ENCODE measurements around the gene ZNF101. TPM values are rescaled to one million over a fixed set of nuclear protein-coding genes. Genes with fewer than 3 reads are reported as not detected.

ZNF101 gene
- total RNA-seq, 1 experiment from 2014 or later, result 15.6 TPM

GRCh38 chr19:19637186-19637522, 31.5 kb upstream of the ZNF101 start:
- no peaks in the 10 kb centered on the region for H3K9me3 ChIP-seq (ENCODE audit: control insufficient read depth, insufficient read depth, low read depth, low read length)
- intact Hi-C loops (cut with micrococcal nuclease; ENCODE audit: unreplicated experiment), result no loop called here
- no TSS peak for BruUV-seq (replicated peaks)
- TF ChIP-seq TCF7L2 (IDR thresholded peaks at IDR 0.05; ENCODE audit: low read depth, low read length) (no peak), SIN3A (IDR thresholded peaks at IDR 0.05; ENCODE audit: borderline replicate concordance, insufficient read depth, low read depth, low read length) (no peak), POLR2AphosphoS5 (IDR thresholded peaks at IDR 0.05; ENCODE audit: low read depth, low read length) (no peak)
- no peaks in the 10 kb centered on the region for H3K4me1 ChIP-seq (ENCODE audit: control insufficient read depth, insufficient read depth, low read length)
- no peak for ATAC-seq
- H3K27me3 ChIP-seq (ENCODE audit: control insufficient read depth, insufficient read depth, low read length), result no peaks in the 10 kb centered on the region
- H3K36me3 ChIP-seq (ENCODE audit: control insufficient read depth, insufficient read depth, low read length), result no peaks in the 10 kb centered on the region
- POLR2A ChIA-PET, result no interaction called here
- DNase-seq (ENCODE audit: low read depth, low spot score), result no peak
- no peak overlapping the region for H3K27ac ChIP-seq (ENCODE audit: low read length)
- H3K4me3 ChIP-seq (ENCODE audit: low read depth in 2 of 2, low read length in 2 of 2), result no peak overlapping the region
- in situ Hi-C loops (cut with HindIII; ENCODE audit: low pct_unique_long_range_greater_than_20kb, low sequenced_read_pairs), result no loop called here
- CTCF ChIA-PET, result no interaction called here

GRCh38 chr19:19637523-19638251, 31.0 kb upstream of the ZNF101 start:
- no peak for TF ChIP-seq REST (IDR thresholded peaks at IDR 0.05; ENCODE audit: insufficient read depth in 1 of 2, low read depth in 2 of 2, low read length in 1 of 2)
- no peak; the same call in 1 of the 2 replicates for TF ChIP-seq CTCF (IDR thresholded peaks at IDR 0.05)
- TF ChIP-seq POLR2AphosphoS5 (IDR thresholded peaks at IDR 0.05; ENCODE audit: low read depth, low read length), result no peak
- TF ChIP-seq TCF7L2 (IDR thresholded peaks at IDR 0.05; ENCODE audit: low read depth, low read length), result no peak
- no peak for TF ChIP-seq SIN3A (IDR thresholded peaks at IDR 0.05; ENCODE audit: borderline replicate concordance, insufficient read depth, low read depth, low read length)
- ATAC-seq (no peak), DNase-seq (ENCODE audit: low read depth, low spot score) (no peak)
- Histone ChIP-seq H3K4me3 (ENCODE audit: low read depth in 2 of 2, low read length in 2 of 2) (no peak overlapping the region), H3K27ac (ENCODE audit: low read length) (no peak overlapping the region), H3K4me1 (ENCODE audit: control insufficient read depth, insufficient read depth, low read length) (no peaks in the 10 kb centered on the region), H3K36me3 (ENCODE audit: control insufficient read depth, insufficient read depth, low read length) (no peaks in the 10 kb centered on the region), H3K27me3 (ENCODE audit: control insufficient read depth, insufficient read depth, low read length) (no peaks in the 10 kb centered on the region), H3K9me3 (ENCODE audit: control insufficient read depth, insufficient read depth, low read depth, low read length) (no peaks in the 10 kb centered on the region)
- no TSS peak for BruUV-seq (replicated peaks)
- intact Hi-C loops (cut with micrococcal nuclease; ENCODE audit: unreplicated experiment), result no loop called here
- CTCF ChIA-PET, result no interaction called here
- POLR2A ChIA-PET, result no interaction called here
- in situ Hi-C loops (cut with HindIII; ENCODE audit: low pct_unique_long_range_greater_than_20kb, low sequenced_read_pairs), result no loop called here

- H3K36me3 ChIP-seq (ENCODE audit: control insufficient read depth, insufficient read depth, low read length), result peaks cover 3% of the 10 kb centered on the region; the same call in 1 of the 2 replicates
- CTCF ChIA-PET, result no interaction called here
These were observed 26.0 kb upstream of the ZNF101 start for GRCh38 chr19:19642506-19643157.

More at GRCh38 chr19:19642506-19643157, 26.0 kb upstream of the ZNF101 start:
- ATAC-seq (peak; percentile 22), DNase-seq (ENCODE audit: low read depth, low spot score) (no peak)
- Histone ChIP-seq H3K9me3 (ENCODE audit: control insufficient read depth, insufficient read depth, low read depth, low read length) (no peaks in the 10 kb centered on the region), H3K27me3 (ENCODE audit: control insufficient read depth, insufficient read depth, low read length) (no peaks in the 10 kb centered on the region), H3K4me3 (ENCODE audit: low read depth in 2 of 2, low read length in 2 of 2) (peak overlapping the region; percentile 76 to 79), H3K4me1 (ENCODE audit: control insufficient read depth, insufficient read depth, low read length) (no peaks in the 10 kb centered on the region; the same call in 1 of the 2 replicates), H3K27ac (ENCODE audit: low read length) (peak overlapping the region; percentile 79)
- no TSS peak for BruUV-seq (replicated peaks)
- TF ChIP-seq TCF7L2 (IDR thresholded peaks at IDR 0.05; ENCODE audit: low read depth, low read length) (no peak), REST (IDR thresholded peaks at IDR 0.05; ENCODE audit: insufficient read depth in 1 of 2, low read depth in 2 of 2, low read length in 1 of 2) (no peak), POLR2AphosphoS5 (IDR thresholded peaks at IDR 0.05; ENCODE audit: low read depth, low read length) (no peak), CTCF (IDR thresholded peaks at IDR 0.05) (no peak), SIN3A (IDR thresholded peaks at IDR 0.05; ENCODE audit: borderline replicate concordance, insufficient read depth, low read depth, low read length) (no peak)
- POLR2A ChIA-PET, result no interaction called here
- in situ Hi-C loops (cut with HindIII; ENCODE audit: low pct_unique_long_range_greater_than_20kb, low sequenced_read_pairs), result no loop called here
- intact Hi-C loops (cut with micrococcal nuclease; ENCODE audit: unreplicated experiment), result loop anchor here (10.0 kb wide), 1 partner anchor 108 kb away; the partner anchor contains the start of gene CILP2
